Superior temporal gyrus (tissue), 1 donor: ENCODE measurements around the gene CLRN1.

ENCODE experiments used
- DNase-seq: peaks from one replicate; pipeline ENCODE4 v3.0.0-alpha.2; 2016; ENCODE audit errors: extremely low spot score

CLRN1 gene

DNA sequence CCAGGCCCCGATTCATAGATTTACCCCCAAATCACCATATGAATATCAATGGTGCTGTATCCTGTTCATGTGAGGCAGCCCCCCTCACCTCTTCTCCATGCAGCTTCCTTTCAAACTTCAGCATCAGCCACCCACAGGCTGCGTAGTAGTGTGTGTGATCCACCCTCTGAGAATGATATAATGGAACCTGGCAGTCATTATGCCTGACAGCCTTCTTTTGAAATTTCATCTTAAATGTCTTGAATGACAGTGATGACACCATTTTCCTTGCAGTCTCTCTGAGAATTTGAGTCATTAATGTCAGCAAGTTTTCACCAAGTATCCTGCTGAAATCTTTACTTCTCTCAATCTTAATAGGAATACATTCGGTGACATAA is 3.5 kb upstream of the CLRN1 start:
- no peak for DNase-seq

DNA sequence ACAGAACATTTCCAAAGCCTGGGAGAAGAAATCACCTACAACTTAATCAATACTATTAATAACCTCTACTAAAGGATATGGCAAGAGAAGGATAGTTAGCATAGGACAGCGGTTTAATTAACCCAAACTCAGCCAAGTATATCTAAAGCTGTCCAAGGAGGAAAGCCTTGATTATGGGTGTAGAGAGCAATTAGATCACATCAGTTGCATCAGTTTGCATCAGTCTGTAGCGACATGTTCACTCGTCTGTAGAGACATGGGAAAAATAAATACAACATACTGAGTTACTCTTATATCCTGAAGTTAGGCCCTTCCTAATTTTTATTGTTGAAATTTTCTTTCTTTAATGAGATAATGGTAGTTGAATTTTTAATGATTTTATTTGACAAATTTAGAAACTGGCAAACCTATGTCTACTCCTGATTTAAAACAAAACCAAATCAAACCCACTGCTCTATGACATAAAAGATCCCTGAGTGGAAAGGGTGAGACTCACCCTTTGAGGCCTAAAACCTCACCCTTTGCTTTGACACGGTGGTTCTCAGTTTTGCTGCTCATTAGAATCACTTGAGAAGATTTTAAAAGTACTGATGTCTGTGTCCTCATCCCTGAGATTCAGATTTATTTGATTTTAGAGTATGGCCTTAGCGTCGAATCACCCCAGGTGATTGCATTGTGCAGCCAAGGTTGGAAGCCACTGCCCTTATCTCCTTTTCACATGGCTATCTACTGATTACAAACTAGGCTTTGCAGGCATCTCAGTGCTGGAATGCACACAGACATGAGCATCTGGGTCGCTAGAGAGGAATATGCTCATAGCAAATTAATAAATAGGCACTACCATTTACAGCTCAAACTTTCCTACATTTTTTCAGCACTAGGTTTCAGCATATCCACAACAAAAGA is 2.8 kb upstream of the CLRN1 start:
- no peak for DNase-seq

DNA sequence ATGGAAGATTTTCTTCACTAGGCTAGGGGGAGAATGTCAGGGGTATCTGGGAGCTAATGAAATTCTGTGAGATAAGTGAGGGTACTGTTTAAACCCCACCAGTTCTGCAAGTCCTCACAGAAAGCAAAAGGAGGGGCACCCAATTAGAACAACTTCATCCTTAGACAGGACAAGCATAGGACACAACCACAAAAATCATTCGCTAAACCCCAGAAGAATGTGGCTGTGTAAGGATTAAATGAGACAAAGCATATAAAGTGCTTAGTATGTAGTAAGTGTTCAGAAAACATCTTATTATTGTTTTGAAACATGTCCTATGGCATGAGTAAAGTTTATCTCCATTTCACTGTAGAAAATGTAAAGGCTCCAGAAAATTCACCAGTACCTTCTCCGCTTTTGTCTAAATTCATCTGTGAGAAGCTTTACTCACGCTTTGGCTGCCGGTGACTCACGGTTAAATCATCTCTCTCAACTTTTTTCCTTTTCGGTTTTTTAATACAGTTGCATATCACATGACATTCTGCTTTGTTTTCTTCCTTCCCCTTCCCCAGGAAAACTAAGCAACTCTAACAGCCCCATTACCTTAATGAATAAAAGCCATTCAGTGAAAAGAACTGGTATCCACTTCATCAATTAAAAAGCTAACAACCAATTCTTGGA is 1.7 kb downstream of the CLRN1 start:
- peak; percentile 16 for DNase-seq

DNA sequence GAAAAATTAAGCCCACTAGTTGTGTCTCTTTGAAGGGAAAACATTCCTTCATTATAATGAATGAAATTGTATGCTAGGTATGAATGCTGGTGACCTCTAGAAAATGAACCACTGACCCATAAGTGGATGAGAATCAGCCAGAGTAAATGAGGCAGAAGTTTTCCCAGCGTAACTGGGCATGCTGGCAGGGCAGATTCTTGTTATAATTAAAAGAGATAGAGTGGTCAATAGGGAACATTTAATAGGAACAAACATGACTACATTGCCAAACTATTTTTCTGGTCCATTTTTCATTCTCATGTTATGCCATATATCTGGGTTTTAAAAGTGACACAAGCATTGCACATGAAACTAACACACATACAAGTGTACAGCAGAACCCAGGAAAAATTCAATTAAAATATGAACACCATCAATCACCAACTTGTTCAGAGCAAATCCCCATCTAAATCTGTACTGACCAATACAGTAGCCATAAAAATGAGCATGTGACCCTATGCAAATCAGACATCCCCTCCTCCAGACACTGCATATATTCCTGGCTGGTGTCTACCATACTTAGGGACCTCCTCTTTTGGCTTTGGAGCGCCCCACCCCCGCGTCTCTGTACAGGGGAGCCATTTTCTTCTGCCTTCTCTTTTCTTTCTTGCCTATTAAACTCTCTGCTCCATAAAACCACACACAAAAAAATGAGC is 4.0 kb downstream of the CLRN1 start:
- no peak for DNase-seq

DNA sequence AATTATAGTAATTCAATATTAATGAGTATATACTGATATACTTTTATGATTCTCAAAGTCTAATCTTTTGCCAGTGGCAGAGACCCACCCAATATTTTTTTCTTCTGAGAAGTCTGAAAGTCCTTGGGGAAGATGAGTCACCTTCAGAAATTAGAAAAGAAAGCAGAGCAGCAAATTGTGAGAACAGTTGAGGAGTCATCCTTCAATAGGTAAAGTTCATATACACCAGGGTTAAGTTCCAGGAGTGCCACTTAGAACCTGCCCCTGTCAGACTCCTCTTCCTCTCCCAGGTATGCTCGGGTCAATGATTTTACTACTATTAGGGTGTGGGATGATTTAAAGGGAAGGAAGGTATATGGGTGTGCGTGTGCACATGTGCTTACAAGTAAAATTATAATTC is 7.1 kb downstream of the CLRN1 start:
- DNase-seq, result no peak

DNA sequence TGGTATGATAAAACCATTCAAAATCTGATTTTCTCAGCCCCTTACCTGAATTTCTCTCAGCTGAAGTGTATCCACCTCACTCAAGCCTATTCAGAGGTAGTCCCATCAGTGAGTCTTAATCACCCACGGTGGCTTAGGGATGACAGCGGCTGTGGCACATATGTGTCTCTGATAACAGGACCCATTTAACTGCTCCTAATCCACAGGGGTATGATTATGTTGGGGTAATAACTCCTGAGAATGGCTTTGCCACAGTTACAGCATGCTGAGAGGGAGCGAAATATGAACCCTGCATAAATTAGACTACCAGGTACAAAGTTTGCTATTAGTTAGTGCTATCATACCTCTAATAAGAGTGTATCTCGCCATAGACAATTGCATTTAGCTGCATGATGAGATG is 10.6 kb downstream of the CLRN1 start:
- no peak for DNase-seq

DNA sequence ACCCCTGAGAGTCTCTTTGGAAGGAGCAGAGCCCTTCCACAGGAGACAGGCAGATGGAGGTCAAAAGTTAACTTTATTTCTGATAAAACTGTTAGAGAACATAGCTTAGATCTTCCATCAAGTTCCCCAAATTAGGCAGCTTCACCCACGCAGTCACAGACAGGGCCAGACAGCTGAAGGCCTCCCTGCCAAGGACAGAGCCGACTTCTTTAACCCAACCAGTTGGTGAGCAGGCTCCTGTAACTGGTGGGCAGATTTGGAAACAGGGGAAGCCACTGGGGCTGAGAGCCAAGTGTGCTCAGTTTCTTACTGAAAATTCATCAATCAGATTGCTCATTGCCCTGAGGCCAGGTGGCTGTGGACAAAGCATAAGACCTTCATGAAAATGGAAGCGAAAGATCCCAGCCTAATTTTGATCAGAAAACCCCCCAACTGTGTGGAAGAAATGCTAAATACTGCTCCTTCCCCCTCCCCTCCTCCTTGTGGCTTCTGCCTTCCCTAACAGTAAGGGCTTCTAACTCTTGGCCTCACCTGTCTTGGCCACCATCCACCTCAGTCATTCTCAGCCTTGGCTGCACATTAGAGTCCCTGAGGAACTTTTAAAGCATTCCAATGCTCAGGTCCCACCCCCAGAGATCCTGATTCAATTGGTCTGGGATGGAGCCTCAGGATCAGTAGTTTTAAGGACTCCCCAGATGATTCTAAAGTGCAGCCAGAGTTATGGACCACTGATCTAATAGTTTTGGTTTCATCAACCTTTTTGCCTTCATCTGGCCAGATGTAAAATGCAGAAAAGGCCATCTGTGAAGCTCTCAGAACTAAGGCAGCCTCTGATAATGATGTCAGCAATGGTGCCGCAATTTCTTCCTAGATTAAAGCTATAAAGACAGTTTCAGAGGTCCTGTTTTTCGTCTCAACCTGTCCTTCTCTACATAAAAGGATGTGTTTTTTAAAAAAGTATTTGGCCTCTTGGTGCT is 11.5 kb downstream of the CLRN1 start:
- no peak for DNase-seq

DNA sequence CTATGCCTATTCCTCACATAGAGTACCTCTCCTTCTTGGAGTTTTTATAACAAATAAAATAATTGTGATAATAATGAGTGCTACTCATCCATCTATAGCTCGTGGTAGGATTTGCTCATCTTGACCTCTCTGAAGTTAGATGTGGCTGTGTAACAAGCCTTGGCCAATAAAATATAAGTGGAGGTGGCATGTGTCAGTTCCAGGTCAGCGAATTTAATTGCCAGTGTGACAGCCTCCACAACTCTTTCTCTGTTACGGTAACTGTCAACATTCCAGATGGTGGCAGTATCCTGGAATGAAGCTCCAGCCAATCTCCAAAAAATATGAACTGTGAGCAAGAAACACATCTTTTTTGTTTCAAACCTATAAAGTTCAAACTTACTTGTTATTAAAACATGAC is 13.8 kb downstream of the CLRN1 start:
- no peak for DNase-seq

DNA sequence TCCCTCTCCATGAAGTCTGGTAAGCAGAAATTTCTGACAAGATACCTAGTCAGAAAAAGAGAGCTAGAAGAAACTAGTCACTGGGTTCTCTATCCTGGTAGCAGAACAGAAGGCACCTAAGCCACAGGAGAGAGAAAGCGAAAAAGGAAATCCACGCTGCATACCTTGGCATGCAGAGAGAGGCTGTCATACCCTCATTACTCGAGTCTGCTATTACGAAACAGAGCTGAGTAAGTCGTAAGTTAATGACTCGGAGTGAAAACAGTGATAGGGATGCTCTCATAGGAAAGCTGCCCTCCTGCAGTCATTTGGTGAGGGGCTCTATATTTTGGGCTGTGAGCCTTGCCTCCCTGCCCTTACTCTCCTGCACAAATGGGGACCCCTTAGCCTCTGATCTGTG is 16.2 kb downstream of the CLRN1 start:
- DNase-seq, result no peak

DNA sequence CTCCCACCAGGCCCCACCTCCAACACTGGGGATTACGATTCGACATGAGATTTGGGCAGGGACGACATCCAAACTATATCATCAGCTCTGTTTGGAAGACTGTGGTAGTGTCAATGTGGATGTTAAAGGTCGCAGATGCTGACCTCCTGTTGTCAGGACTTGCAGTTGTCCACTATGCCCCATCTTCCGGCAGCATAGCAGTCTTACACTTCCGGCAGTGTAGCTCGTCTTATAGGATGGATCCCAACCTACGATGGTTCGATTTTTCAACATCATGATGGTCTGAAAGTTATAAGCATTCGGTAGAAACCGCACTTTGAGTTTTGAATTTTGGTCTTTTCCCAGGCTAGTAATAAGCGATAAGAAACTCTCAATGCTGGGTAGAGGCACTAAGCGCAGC is 20.6 kb downstream of the CLRN1 start:
- no peak for DNase-seq

DNA sequence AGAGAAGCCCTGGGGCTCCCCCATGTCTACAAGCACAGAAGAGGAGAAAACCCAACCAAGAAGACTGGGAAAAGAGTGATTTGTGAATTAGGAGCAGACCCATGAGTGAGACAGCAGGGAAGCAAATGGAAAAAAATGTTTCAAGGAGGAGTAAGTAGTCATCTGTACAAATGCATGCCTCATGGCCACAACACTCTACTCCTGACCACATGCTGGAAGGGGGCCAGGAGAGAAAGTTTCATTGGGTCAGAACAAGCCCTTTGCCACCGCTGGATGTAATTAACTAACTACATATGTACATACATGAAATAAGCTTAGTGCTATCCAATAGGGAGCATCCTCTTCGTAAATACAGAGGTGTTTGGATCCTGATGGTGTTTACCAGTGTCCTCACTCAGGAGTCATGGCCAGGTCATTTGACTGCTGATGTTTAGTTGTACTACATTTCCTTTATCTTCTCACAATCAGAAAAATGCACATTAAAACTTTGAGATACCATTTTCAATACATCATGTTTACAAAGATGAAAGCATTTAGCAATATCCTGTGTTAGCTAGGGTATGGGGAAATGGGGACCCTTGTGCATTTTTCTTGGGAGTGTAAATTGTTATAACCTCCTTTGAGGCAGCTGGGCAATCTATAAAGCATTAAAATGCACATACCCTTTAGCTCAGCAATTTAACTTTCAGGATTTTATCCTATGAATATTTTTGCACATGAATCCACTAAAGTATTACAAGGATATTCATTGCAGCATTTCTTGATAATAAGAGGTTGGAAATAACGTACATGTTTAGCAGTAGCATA is 27.1 kb downstream of the CLRN1 start:
- DNase-seq, result no peak

DNA sequence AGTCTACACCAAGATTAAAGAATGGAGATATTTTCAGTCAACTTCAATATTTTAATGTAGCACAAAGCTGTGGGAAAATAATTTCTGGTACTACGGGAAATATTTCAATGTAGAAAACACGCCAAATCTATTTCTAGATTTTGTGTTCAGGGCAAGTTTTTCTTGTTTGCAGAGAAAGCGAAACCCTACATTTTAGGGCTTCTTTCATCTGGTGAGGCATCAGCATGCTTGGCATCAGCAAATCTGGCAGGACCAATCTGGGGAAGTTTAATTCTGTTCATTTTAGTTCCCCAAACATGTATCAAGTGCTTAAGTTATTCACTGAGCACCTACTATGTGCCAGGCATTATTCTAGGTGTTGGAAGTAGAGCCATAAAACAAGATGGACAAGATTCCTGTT is 30.3 kb downstream of the CLRN1 start:
- no peak for DNase-seq

DNA sequence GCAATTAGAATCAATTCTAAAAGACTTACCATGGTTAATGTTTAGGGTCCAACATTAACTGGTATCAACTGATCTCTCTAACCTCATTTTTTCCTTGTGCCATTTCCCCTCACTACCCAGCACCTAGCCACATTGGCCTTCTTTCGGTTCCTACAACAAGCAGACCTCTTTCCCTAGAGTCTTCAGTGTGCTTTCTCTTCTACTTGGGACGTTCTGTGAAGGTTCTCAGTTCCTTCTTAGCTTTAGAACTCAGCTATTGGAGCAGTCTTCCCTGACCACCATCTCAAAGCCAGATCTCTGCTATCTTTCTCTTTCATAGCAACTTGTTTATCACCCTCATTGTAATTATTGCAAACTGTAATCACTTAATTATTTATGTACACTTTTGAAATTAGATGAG is 35.8 kb downstream of the CLRN1 start:
- DNase-seq, result no peak

DNA sequence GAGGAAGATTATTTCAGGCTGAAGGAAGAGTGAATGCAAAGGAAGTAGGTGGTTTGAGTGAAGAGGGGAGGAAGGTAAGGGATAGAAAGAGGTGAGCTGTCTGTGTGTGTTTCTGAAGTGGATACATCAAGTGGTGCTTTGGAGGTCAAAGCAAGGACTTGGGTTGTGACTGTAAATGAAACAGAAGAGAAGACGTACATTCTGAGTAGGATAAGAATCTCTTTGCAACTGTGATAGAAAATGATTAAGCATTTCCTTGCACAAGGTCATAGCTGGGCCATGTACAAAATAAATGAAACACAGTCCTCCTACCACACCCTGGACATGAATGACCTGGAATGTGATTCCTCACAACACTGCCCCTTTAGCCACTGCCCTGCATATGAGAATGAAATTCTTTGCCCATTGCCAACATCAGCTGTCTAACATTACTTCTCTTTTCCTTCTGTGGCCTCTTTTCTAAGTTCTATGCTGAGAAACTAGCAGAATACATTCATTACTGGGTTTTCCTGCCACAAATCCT is 39.0 kb downstream of the CLRN1 start:
- no peak for DNase-seq

DNA sequence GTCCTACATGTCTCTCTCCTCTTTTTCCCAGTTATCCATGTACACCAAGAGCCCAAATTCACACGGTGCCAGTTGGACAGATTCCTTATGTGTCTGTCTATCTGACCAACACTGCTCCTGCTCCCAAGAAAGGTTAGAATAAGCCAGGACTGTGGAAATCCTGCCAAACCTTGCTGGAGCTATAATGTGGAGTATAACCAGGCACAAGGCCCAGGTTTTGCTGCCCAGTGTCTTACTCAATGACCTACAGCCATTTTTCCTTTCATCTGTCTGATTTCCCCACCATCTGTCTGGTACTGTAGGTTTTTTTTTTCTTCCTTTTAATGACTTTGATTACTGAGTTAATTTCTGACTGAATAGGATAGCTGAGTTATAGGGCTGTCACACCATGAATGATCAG is 40.8 kb downstream of the CLRN1 start:
- DNase-seq, result no peak

DNA sequence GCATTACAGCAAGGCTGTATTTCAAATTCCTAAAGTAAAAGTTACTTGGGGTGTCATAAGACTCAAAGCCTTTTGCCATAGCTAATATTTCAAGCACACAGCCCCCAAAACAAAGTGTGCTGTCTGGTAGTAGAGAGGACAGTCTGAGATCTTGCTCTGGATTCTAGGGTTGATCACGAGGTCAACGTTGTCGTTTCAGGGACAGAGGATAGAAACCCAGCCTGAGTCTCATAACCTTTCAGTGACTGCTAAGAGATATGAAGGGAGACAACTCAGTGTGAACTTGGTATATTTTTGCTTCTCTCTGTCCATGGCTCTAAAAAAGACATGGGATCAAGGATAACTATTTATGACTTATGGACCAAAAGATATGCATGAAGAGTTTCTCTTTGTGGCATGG is 41.7 kb downstream of the CLRN1 start:
- no peak for DNase-seq

DNA sequence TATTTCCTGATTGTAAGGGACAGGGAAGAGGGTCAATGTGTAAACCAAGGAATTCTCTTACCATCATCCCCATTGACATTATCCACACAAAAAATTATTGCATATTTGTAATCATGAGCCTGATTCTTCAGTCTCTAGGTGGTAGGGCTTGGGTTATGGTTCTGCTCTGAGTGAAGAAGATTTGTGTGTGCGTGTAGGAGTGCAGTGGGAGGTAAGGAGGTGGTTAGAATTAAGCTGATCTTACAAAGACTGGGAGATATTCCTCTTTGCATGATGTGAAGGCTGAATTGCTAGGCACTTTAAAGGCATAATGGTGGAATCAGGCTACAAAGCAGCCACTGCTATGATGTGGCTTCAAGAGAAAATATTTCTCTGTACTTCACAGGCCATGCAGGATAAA is 44.3 kb downstream of the CLRN1 start:
- no peak for DNase-seq

DNA sequence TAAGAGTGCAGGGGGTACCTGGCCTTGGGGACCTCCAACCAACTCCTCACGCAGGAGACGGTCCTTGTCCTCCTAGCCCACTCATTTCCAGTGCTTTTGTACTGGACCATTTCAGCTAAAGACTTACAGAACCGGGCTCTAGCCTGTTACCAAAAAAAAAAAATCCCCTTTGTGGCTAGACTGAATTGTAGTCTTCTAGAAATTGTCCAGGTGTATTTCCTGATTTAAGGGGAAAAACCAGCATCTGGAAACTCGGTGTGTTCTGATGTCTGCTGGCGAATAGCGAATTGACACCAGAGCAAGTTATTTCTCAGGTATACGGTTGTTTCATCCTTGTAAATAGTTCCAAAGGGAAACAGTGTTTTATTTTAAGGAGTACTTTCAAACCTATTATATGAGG is 46.2 kb downstream of the CLRN1 start:
- DNase-seq, result no peak

DNA sequence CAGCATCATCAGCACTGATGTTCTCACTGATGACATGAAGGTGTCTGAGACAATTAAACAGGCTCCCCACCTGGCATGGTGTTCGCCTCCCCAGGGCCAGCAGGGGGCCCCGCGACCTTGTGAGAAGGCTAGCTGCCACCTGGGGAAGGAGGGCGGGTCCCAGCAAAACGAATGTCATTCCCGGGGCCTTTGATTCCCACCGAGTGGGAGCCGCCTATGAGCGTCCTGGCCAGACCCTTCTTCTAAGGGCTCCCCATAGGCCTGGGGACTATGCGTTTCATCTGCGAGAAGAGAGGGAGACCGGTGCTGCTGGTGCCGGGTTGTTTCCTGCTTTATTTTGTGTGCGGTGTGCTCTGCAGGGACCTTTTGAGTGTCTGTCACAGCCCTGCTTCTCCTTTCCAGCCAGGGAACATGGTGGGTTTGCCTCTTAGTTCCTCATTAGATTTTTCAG is 46.8 kb downstream of the CLRN1 start:
- no peak for DNase-seq

DNA sequence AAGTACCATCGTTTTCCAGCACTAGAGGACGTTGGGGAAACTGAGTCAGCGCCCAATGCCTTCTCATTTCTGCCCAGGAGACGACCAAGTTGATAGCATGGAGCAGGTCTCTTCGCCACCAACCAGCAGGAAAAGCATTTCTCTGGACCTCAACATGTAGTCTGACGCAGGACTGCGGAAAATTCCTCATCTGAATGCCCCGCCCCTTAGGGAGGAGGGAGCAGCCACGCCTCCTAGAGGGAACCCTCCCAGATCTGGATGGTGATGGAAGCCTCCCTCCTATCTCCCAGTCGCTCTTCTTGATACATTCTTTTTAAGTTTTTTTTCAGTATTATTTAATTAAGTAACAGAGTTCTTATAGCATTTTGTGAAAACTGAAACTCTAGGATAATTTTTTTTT is 49.9 kb downstream of the CLRN1 start:
- no peak for DNase-seq

DNA sequence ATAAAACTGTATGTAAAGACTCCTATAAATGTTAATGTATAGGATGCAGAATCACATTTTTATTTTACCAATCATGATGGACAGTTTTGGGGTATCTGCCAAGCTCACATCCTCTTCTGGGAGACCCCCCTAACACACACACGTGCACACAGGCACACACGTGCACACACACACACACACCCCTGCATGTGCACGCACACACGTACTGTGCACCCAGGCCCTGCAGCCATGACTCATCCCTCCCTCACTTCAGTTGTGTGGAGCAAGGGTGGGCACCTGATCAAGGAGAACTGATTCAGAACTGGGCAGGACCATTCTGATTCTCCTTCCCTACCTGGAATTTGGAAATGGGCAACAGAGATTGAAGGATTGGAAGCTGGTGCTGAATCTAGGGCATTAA is 51.3 kb downstream of the CLRN1 start:
- DNase-seq, result no peak
